Fibroblast of skin of back (primary cell): ENCODE results near the gene BMAL1.
"Not testable (repeated sequence)": the region's sequence is repeated elsewhere in the genome, so short reads cannot be mapped to it uniquely, and the experiment has no call there.

ENCODE experiments used
- DNase-seq: peaks from one replicate; pipeline ENCODE4 v3.0.0-alpha.2; 2013

The BMAL1 gene

DNA sequence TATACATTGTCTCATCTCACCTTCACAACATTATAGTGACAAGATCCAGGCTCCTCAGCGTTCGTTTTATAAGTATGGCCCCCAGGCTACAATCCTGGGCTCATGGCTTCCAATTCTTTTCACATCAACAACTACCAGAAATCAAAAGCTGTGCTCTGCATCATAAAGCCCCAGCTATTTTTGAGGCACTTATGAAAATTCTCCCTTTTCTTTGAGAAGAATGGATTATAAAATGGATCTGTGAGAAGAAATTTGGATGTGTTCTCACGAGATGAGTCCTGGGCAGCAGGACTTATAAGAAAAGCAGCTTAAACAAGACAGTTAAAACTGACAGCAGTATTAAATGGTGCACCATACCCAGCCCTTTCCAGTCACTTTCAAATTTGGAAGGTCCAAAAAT is 105.2 kb downstream of the BMAL1 start:
- no peak for DNase-seq

DNA sequence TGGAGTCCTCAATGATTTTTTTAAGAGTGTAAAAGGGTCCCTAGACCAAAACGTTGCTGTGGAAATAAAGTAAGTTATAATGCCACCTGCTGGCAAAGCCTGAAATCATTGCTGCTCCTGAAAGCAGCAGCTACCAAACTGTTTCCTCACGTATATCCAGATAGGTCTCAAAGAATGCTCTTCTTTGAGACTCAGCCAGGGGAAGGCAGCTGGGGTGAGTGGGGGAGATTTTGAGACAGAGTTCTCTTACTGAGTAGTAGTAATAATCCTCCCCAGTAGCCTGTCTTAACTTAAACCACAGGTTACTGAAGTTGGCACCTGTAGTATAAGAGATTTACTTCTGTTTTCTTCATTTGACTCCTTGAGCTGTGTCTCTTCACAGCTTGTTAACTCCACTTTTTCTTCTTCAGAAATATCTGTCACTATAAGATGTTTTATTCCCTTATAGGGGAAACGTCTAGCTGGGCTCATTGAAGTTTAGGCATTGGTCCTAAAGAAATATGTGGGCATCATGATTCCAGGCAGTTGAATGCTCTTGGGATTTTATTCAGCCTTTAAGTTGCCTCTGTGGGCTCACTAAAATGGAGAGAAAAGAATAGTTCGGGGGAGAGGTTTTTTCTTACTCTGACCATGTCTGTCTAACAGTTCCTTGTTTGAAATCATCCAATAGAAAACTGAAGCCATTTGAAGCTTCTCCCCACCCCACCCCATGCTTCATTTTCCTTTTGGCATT is 107.5 kb downstream of the BMAL1 start:
- DNase-seq: peak; percentile 72

DNA sequence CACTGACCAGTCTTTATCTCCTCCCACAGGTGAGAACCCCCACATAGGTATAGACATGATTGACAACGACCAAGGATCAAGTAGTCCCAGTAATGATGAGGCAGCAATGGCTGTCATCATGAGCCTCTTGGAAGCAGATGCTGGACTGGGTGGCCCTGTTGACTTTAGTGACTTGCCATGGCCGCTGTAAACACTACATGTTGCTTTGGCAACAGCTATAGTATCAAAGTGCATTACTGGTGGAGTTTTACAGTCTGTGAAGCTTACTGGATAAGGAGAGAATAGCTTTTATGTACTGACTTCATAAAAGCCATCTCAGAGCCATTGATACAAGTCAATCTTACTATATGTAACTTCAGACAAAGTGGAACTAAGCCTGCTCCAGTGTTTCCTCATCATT is 109.0 kb downstream of the BMAL1 start:
- no peak for DNase-seq

DNA sequence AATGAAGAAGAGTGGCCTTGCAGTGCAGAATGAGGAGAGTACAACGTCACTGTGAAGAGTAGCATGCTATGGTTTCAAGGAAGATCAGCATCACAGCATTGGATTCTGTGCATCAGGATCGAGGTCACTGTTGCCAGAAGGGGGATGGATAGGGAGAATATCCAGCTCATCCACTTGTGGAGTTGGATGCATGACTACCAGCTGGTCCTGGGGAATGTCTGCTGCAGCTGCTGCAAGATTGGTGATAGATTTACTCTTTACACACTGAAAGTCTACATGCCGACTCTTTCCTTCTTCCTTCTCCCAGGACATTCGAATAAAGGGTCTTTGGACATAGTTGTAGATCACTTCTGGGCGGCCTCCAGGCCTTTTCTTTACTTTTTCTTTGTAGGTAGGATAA is 111.2 kb downstream of the BMAL1 start:
- no peak for DNase-seq

DNA sequence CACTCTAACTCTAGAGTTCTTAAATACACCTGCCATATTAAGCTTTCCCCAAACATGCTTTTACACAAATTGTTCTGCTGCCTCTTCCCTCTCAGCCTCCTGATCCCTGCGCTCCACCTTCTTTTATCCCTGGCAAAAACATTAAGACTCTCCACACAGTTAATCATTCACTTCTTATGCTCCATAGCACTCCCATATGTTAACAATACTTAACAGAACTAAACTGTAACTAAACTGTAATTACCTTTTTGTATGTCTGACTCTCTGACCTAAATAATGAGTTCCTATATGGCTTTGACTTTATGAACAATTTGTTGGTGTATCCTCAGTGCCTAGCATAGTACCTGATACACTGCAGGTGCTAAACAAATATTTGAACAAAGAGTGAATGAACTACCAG is 113.6 kb downstream of the BMAL1 start:
- no peak for DNase-seq

DNA sequence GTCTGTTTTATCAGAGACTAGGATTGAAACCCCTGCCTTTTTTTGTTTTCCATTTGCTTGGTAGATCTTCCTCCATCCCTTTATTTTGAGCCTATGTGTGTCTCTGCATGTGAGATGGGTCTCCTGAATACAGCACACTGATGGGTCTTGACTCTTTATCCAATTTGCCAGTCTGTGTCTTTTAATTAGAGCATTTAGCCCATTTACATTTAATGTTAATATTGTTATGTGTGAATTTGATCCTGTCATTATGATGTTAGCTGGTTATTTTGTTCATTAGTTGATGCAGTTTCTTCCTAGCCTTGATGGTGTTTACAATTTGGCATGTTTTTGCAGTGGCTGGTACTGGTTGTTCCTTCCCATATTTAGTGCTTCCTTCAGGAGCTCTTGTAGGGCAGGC is 120.7 kb downstream of the BMAL1 start:
- DNase-seq: not testable (repeated sequence)

DNA sequence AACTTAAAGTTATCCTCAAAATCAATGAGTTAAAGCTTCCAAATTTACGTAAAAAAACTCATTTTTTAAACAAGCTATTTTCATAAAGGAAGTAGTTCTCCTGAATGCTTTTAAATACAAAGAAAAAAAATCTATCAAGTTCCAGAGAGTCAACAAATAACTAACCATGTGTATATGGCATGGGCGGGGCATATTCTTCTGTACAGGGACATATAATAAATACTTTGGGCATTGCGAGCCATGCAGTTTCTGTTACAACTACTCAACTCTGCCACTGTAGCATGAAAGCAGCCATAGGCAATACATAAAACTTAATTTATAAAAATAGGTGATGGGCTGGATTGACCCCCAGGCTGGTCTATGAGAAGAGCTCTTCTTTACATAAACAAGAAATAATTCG is 127.6 kb downstream of the BMAL1 start:
- DNase-seq: no peak

DNA sequence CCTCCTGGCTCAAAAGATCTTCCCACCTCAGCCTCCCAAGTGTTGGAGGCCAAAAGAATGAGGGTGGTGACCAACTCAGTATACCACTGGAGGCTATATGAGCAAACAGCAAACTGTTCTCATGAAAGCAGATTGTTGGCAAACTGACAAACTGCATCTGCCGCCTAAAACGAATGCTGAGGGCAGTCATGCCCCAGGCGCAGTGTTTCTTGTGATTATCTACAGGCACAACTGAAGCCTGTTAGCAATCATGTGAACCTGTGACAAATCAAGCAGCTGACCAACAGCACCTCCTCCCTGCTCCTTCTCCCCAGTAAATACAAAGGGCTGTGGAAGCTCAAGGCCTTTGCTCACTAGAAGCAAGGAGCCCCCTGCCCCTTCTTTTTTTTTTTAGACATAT is 137.6 kb downstream of the BMAL1 start:
- no peak for DNase-seq

DNA sequence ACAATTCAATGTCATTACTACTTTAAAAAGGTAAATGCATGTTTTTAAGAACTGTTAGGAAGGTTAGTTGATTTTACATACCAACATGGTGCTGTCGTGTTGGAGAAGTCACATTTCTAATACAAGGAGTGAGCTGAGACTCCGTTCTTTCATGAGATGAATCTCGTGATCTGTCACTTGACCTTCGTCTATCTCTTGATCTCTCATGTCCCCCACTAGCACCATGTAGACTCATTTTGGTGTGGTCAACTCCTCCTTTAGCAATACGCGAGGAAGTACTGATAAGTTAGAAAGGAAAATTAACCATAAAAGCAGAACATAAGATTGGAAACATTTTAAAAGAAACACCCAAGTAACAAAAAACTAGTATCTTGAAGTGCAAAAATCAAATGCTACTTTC is 144.0 kb downstream of the BMAL1 start:
- no peak for DNase-seq

DNA sequence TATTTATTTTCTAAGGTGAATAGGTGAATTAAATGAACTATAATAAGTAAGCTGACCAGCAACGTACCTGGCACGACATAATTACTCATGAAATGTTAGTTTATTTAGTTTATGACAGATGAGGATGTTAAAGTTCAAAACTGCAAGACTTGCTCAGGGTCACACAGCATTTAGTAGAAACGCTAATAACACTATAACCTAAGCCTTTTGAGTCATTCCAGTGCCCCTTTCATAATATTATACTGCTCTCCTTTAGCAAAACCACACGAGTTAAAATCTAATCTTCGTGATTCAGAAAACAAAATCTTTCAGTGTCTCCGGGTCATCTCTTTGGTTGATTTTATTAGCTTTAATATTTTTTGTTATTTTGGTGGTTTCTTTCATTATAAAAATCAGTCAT is 145.8 kb downstream of the BMAL1 start:
- no peak for DNase-seq

DNA sequence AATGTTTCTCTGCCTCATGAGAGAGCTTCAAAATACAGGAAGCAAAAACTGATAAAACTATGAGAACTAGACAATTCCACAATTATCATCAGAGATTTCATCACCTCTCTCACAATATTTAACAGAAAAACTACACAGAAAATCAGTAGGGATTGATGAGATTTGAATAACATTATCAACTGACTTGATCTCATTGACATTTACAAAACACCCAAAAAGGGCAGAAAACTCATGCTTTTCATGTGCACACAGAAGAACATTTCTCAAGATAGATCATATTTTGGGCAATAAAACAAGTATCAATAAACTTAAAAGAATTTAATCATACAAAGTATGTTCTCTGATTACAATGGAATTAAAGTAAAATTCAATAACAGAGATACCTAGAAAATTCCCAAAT is 149.8 kb downstream of the BMAL1 start:
- no peak for DNase-seq

DNA sequence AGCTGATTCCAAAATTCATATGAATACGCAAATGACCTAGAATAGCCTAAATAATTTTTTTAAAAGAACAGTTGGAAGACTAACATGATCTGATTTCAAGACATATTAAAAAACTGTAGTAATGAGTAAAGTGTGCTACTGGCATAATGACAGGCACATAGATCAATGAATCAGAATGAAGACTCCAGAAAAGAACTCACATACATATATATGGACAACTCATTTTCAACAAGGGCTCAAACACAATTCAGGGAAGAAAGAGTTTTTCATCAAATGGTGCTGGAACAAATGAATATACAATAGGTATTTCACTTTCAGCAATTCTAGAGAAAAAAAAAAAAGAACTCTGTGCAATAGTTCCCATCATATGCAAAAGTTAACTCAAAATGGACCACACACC is 151.7 kb downstream of the BMAL1 start:
- DNase-seq: no peak

DNA sequence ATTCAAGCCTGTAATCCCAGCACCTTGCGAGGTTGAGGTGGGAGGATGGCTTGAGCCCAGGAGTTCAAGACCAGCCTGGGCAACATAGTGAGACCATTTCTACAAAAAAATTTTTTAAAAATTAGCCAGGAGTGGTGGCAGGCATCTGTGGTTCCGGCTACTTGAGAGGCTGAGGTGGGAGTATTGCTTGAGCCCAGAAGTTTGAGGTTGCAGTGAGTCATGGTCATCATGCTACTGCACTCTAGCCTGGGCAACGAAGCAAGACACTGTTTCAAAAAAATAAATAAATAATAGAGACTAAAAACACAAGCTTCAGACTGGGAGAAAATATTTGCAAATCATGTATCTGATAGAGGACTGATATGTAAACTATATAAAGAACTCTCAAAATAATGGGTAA is 152.2 kb downstream of the BMAL1 start:
- DNase-seq: no peak

DNA sequence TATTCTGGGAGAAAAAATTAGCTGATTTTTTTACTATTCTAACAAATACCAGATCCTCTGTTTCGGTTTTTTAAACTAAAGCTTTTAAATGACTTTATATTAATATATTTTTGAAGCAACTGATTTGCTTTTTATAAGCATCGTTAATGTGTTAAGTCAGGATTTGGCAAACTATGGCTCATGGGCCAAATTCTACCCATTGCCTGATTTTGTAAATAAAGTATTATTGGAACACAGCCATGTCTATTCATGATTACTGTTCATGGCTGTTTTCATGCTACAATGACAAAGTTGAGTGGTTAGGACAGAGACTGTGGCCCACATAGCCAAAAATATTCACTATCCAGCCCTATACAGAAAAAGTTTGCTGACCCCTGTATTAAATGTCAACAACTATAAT is 155.8 kb downstream of the BMAL1 start:
- DNase-seq: no peak

DNA sequence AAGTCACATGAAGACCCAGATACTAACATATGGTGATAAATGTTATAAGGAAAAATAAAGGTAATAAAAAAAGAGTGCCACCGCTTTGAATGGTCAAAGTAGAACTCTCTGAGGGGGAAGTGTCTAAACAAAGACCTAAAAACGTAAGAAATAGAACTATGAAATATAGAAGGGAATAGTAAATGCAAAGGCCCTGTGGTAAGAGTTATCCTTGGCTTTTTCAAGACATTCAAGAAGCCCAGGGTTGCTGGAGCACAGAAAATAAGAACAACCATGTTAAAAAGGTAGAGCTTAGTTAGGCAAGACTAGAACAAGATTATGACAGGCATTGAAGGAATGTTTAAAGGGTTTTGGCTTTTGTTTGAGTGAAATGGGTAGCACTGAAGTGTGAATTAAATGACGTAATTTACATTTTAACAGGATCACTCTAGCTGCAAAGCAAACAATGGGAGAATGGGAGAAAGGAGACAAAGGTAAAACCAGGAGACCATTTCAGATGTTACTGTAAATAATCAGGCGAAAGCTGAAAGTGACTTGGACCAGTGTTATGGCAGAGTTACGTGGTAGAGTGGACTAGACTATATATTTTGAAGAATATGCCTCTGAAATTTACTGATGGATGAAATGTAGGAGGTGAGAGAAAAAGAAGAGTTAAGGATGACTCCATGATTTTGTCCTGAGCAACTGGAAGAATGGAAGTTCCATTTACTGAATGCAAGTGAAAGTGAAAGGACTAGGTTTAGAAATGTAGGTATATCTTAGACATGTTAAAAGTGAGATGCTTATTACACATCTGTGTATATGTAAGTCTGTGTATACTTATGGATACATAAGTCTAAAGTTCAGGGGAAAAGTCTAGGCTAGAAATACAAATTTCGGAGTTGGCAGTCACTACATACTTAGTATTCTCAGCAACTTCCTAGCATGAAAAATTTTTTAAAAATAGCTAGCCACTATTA is 156.9 kb downstream of the BMAL1 start:
- no peak for DNase-seq

DNA sequence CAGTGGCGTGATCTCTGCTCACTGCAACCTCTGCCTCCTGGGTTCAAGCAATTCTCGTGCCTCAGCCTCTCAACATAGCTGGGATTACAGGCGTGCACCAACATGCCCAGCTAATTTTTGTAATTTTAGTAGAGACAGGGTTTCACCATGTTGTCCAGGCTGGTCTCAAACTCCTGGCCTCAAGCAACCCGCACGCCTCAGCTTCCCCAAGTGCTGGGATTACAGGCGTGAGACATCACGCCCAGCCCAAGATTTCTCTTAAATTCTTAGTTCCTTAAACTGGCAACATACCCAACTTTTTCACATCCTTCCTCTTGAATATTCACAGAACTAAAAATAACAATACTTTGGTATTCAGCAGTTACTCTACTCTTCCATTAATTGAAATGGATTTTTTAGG is 159.2 kb downstream of the BMAL1 start:
- not testable (repeated sequence) for DNase-seq
